Liver (tissue), 9 donors: ENCODE data around the gene PPIL4. TPM values are rescaled to one million over a fixed set of nuclear protein-coding genes. Genes with fewer than 3 reads are reported as not detected.
A peak's percentile ranks its signal among the peaks of the same experiment; 100 is the strongest.

ENCODE experiments used
- DNase-seq: peaks from one replicate; pipeline ENCODE4 v3.0.0-alpha.2; 2017; ENCODE audit warnings: low spot score
- H3K27ac ChIP-seq, 2 donors: one replicate each; pipeline ENCODE4 v1.7.0; 2013; ENCODE audit warnings: inconsistent platforms in 2 of 2, low read length in 2 of 2, control low read depth in 1 of 2, low read depth in 1 of 2, mild to moderate bottlenecking in 1 of 2
- H3K27me3 ChIP-seq, 4 donors: one replicate each; pipeline versions ENCODE4 v1.6.1 to v1.7.0; 2013; ENCODE audit warnings: low read length in 3 of 4, inconsistent platforms in 1 of 4, mild to moderate bottlenecking in 1 of 4, moderate library complexity in 1 of 4; ENCODE audit not compliant: control insufficient read depth in 4 of 4, insufficient read depth in 4 of 4
- H3K36me3 ChIP-seq, 4 donors: one replicate each; pipeline versions ENCODE4 v1.6.1 to v1.7.0; 2013; ENCODE audit warnings: low read length in 3 of 4, mild to moderate bottlenecking in 3 of 4, low read depth in 1 of 4, moderate library complexity in 1 of 4; ENCODE audit not compliant: control insufficient read depth in 4 of 4, insufficient read depth in 3 of 4
- H3K4me1 ChIP-seq, 4 donors: one replicate each; pipeline versions ENCODE4 v1.6.1 to v1.7.0; 2013; ENCODE audit warnings: low read length in 3 of 4, mild to moderate bottlenecking in 3 of 4, moderate library complexity in 1 of 4; ENCODE audit not compliant: control insufficient read depth in 4 of 4, insufficient read depth in 4 of 4
- H3K4me3 ChIP-seq, 3 donors: one replicate each; pipeline versions ENCODE4 v1.6.1 to v1.7.0; 2013; ENCODE audit warnings: low read length in 3 of 3, control low read depth in 1 of 3, low read depth in 1 of 3, mild to moderate bottlenecking in 1 of 3
- H3K9ac ChIP-seq, 2 donors: one replicate each; pipeline ENCODE4 v1.7.0; 2013; ENCODE audit warnings: low read length in 2 of 2, mild to moderate bottlenecking in 2 of 2, moderate library complexity in 2 of 2, control low read depth in 1 of 2, low read depth in 1 of 2
- H3K9me3 ChIP-seq, 4 donors: one replicate each; pipeline versions ENCODE4 v1.6.1 to v1.7.0; 2013; ENCODE audit warnings: low read length in 3 of 4; ENCODE audit not compliant: control insufficient read depth in 4 of 4
- ATF3 ChIP-seq: IDR thresholded peaks from 2 replicates; pipeline ENCODE4 v1.6.1; 2016; ENCODE audit warnings: antibody characterized with exemption
- CTCF ChIP-seq: fragments of 150-350 bp; IDR thresholded peaks from 2 replicates; pipeline ENCODE4 v1.5.1; 2017; ENCODE audit warnings: improper control_type of control experiment, low read depth, low read length; ENCODE audit not compliant: missing input control
- EGR1 ChIP-seq, 2 donors: IDR thresholded peaks; 2 replicates each; pipeline ENCODE4 v1.6.1; 2016 to 2018; ENCODE audit warnings: antibody characterized with exemption in 2 of 2, low read depth in 2 of 2
- FOXA1 ChIP-seq: IDR thresholded peaks from 2 replicates; pipeline ENCODE4 v1.6.1; 2016; ENCODE audit warnings: antibody characterized with exemption
- FOXA2 ChIP-seq: IDR thresholded peaks from 2 replicates; pipeline ENCODE4 v1.6.1; 2016; ENCODE audit warnings: antibody characterized with exemption
- GABPA ChIP-seq, 2 donors: IDR thresholded peaks in 1 of 2; conservative IDR thresholded peaks in 1 of 2; 2 replicates each; pipeline ENCODE4 v1.6.1; 2016; ENCODE audit warnings: antibody characterized with exemption in 2 of 2, mild to moderate bottlenecking in 1 of 2, moderate library complexity in 1 of 2
- HNF4A ChIP-seq, 2 donors: conservative IDR thresholded peaks; 2 replicates each; pipeline ENCODE4 v1.6.1; 2016; ENCODE audit warnings: antibody characterized with exemption in 2 of 2, mild to moderate bottlenecking in 2 of 2
- HNF4G ChIP-seq: IDR thresholded peaks from 2 replicates; pipeline ENCODE4 v1.6.1; 2016; ENCODE audit warnings: antibody characterized with exemption
- JUND ChIP-seq, 2 donors: IDR thresholded peaks; 2 replicates each; pipeline ENCODE4 v1.6.1; 2016; ENCODE audit warnings: antibody characterized with exemption in 2 of 2
- MAX ChIP-seq: IDR thresholded peaks from 2 replicates; pipeline ENCODE4 v1.6.1; 2016; ENCODE audit warnings: antibody characterized with exemption
- NR2F2 ChIP-seq: IDR thresholded peaks from 2 replicates; pipeline ENCODE4 v1.6.1; 2016; ENCODE audit warnings: antibody characterized with exemption
- RAD21 ChIP-seq, 2 donors: IDR thresholded peaks; 2 replicates each; pipeline ENCODE4 v1.6.1; 2016; ENCODE audit warnings: antibody characterized with exemption in 2 of 2, mild to moderate bottlenecking in 2 of 2
- REST ChIP-seq: IDR thresholded peaks from 2 replicates; pipeline ENCODE4 v1.6.1; 2016; ENCODE audit warnings: antibody characterized with exemption, mild to moderate bottlenecking
- RXRA ChIP-seq, 2 donors: IDR thresholded peaks; 2 replicates each; pipeline ENCODE4 v1.6.1; 2017 to 2018; ENCODE audit warnings: antibody characterized with exemption in 2 of 2, mild to moderate bottlenecking in 1 of 2
- SP1 ChIP-seq: IDR thresholded peaks from 2 replicates; pipeline ENCODE4 v1.6.1; 2018; ENCODE audit warnings: antibody characterized with exemption, mild to moderate bottlenecking
- TAF1 ChIP-seq: conservative IDR thresholded peaks from 2 replicates; pipeline ENCODE4 v1.6.1; 2016; ENCODE audit warnings: antibody characterized with exemption, mild to moderate bottlenecking
- ZBTB33 ChIP-seq: IDR thresholded peaks from 2 replicates; pipeline ENCODE4 v1.6.1; 2016; ENCODE audit warnings: antibody characterized with exemption
- WGBS: extraction: QIAGEN DNeasy Blood & Tissue Kit; methylation state at CpG from one replicate; pipeline ENCODE4 v1.1.7; 2013; 5-methylcytosine and 5-hydroxymethylcytosine counted together
- polyA plus RNA-seq, 2 donors: library from polyadenylated mRNA; stranded (reverse) in 1 of 2; unstranded in 1 of 2; fragments of 200-250 nt in 1 of 2; fragments of >200 nt in 1 of 2; fragmentation: Nextera tagmentation in 1 of 2; extraction: Ambion mirVana in 1 of 2; gene quantifications; one replicate each; pipeline versions ENCODE4 v1.2.1 to v1.2.3, GENCODE V29; 2013 to 2015
- total RNA-seq, 2 donors: library from RNA; depleted of rRNA; stranded (reverse); fragments of >200 nt; gene quantifications; one replicate each; pipeline ENCODE4 v1.2.3, GENCODE V29; 2014
- donor health status: healthy.
- donor health status: healthy.
- donor health status: healthy.
- donor health status: healthy.
- donor health status: healthy.

Gene PPIL4
- total and polyA plus RNA-seq, 4 donors, result 6.4 to 13.1 (median 9.6) TPM

GRCh38 chr6:149487316-149487715, 58.5 kb downstream of the PPIL4 start:
- DNase-seq, result no peak
- Histone ChIP-seq H3K4me3 (no peak overlapping the region), H3K27me3 (no peaks in the 10 kb centered on the region), H3K4me1 (peaks cover 0 to 6% (median 0%) of the 10 kb centered on the region in 4 donors), H3K36me3 (no peaks in the 10 kb centered on the region), H3K9me3 (no peaks in the 10 kb centered on the region), H3K9ac (no peak overlapping the region), H3K27ac (no peak overlapping the region)
- WGBS, result 90% methylated on average over 4 of the region's 4 CpGs
- no peak for TF ChIP-seq MAX
- no peak for TF ChIP-seq FOXA1
- no peak for TF ChIP-seq HNF4G
- TF ChIP-seq REST, result no peak
- TF ChIP-seq TAF1, result no peak
- TF ChIP-seq RAD21 (IDR thresholded peaks at IDR 0.05), result no peak

GRCh38 chr6:149484733-149485700, 60.8 kb downstream of the PPIL4 start, which contains the start of gene ZC3H12D:
TSS of gene ZC3H12D (minus strand) at chr6:149485014. CDS start at chr6:149474543, 10,471 bp downstream.
- no peak within 1 kb of the TSS for H3K4me3 ChIP-seq
- H3K4me1 ChIP-seq, result peaks cover 0 to 6% (median 0%) of the 10 kb centered on the region in 4 donors
- H3K36me3 ChIP-seq, result no peaks in the 10 kb centered on the region
- TF ChIP-seq FOXA2 (no peak), JUND (IDR thresholded peaks at IDR 0.05) (no peak), FOXA1 (no peak), EGR1 (IDR thresholded peaks at IDR 0.05; ENCODE audit: low read depth in 2 of 2) (no peak), CTCF (no peak), ATF3 (no peak), SP1 (no peak), HNF4A (conservative IDR thresholded peaks at IDR 0.05) (no peak), GABPA (IDR thresholded peaks at IDR 0.05 in 1 of 2, conservative IDR thresholded peaks at IDR 0.05 in 1 of 2) (no peak), TAF1 (no peak), RAD21 (IDR thresholded peaks at IDR 0.05) (no peak), MAX (no peak), NR2F2 (no peak), ZBTB33 (no peak), HNF4G (no peak), RXRA (IDR thresholded peaks at IDR 0.05) (no peak), REST (no peak)
- no peaks in the 10 kb centered on the region for H3K9me3 ChIP-seq
- peak within 1 kb of the TSS; percentile 21 to 27 for H3K27ac ChIP-seq
- DNase-seq, result no peak
- WGBS, result 61% methylated on average over 22 of the region's 22 CpGs
- no peaks in the 10 kb centered on the region for H3K27me3 ChIP-seq
- no peak within 1 kb of the TSS for H3K9ac ChIP-seq
